ENCODE results near the gene PDCD6IP.
"Not testable (repeated sequence)": the region's sequence is repeated elsewhere in the genome, so short reads cannot be mapped to it uniquely, and the experiment has no call there.

The PDCD6IP gene

GRCh38 chr3:33848624-33849347 lies 50.4 kb downstream of the PDCD6IP start:
- no peak for TF ChIP-seq CTCF (IDR thresholded peaks at IDR 0.05; ENCODE audit: control insufficient read depth, insufficient read depth, low read depth, low read length, missing control alignments)
- H3K4me3 ChIP-seq (ENCODE audit: control insufficient read depth, low read depth, low read length) = no peak overlapping the region
- no peak for DNase-seq (ENCODE audit: low read depth)

GRCh38 chr3:33850599-33850998 lies 52.2 kb downstream of the PDCD6IP start:
- not testable (repeated sequence) for H3K4me3 ChIP-seq (ENCODE audit: control insufficient read depth, low read depth, low read length); DNase-seq (ENCODE audit: low read depth)

- H3K4me3 ChIP-seq (ENCODE audit: control insufficient read depth, low read depth, low read length); DNase-seq (ENCODE audit: low read depth): not testable (repeated sequence)
Observed at GRCh38 chr3:33855407-33855806, 57.0 kb downstream of the PDCD6IP start.

- DNase-seq (ENCODE audit: low read depth) = no peak
- H3K4me3 ChIP-seq (ENCODE audit: control insufficient read depth, low read depth, low read length) = no peak overlapping the region
- TF ChIP-seq CTCF (IDR thresholded peaks at IDR 0.05; ENCODE audit: control insufficient read depth, insufficient read depth, low read depth, low read length, missing control alignments) = no peak
Observed at GRCh38 chr3:33855884-33856546, 57.6 kb downstream of the PDCD6IP start.

GRCh38 chr3:33857701-33858100 lies 59.3 kb downstream of the PDCD6IP start:
- DNase-seq (ENCODE audit: low read depth); H3K4me3 ChIP-seq (ENCODE audit: control insufficient read depth, low read depth, low read length): not testable (repeated sequence)

GRCh38 chr3:33858131-33858530 lies 59.7 kb downstream of the PDCD6IP start:
- TF ChIP-seq CTCF (IDR thresholded peaks at IDR 0.05; ENCODE audit: control insufficient read depth, insufficient read depth, low read depth, low read length, missing control alignments) = no peak
- no peak overlapping the region for H3K4me3 ChIP-seq (ENCODE audit: control insufficient read depth, low read depth, low read length)
- DNase-seq (ENCODE audit: low read depth) = no peak

- TF ChIP-seq CTCF (IDR thresholded peaks at IDR 0.05; ENCODE audit: control insufficient read depth, insufficient read depth, low read depth, low read length, missing control alignments) = no peak
- DNase-seq (ENCODE audit: low read depth) = no peak
- no peak overlapping the region for H3K4me3 ChIP-seq (ENCODE audit: control insufficient read depth, low read depth, low read length)
Observed at GRCh38 chr3:33860373-33861050, 62.1 kb downstream of the PDCD6IP start.

- no peak for DNase-seq (ENCODE audit: low read depth)
- TF ChIP-seq CTCF (IDR thresholded peaks at IDR 0.05; ENCODE audit: control insufficient read depth, insufficient read depth, low read depth, low read length, missing control alignments) = no peak
- H3K4me3 ChIP-seq (ENCODE audit: control insufficient read depth, low read depth, low read length) = no peak overlapping the region
Observed at GRCh38 chr3:33865133-33865532, 66.7 kb downstream of the PDCD6IP start.

Data from AG09309 (cell line).